Osteoblast (primary cell): ENCODE measurements around the gene MEF2C. TPM values are rescaled to one million over a fixed set of nuclear protein-coding genes. Genes with fewer than 3 reads are reported as not detected.

Source experiments
- DNase-seq: peaks from one replicate; pipeline ENCODE4 v3.0.0; 2011; ENCODE audit warnings: low spot score, mixed read lengths; ENCODE audit not compliant: insufficient read length; ENCODE audit errors: missing footprints
- H2AFZ ChIP-seq: 2 replicates; pipeline ENCODE4 v1.6.0; 2011; ENCODE audit warnings: mild to moderate bottlenecking, low read length
- H3K27ac ChIP-seq: 2 replicates; pipeline ENCODE4 v1.5.1; 2011; ENCODE audit warnings: mild to moderate bottlenecking, low read depth, low read length, moderate library complexity
- H3K27me3 ChIP-seq: 2 replicates; pipeline ENCODE4 v1.6.0; 2012; ENCODE audit warnings: mild to moderate bottlenecking, control low read depth, inconsistent platforms, low read length, moderate library complexity; ENCODE audit not compliant: insufficient read depth
- H3K36me3 ChIP-seq: 2 replicates; pipeline ENCODE4 v1.5.1; 2011; ENCODE audit warnings: mild to moderate bottlenecking, low read length, control low read depth, moderate library complexity; ENCODE audit not compliant: insufficient read depth
- H3K4me1 ChIP-seq: 2 replicates; pipeline ENCODE4 v1.5.1; 2011; ENCODE audit warnings: mild to moderate bottlenecking, low read length, control low read depth, moderate library complexity; ENCODE audit not compliant: insufficient read depth
- H3K4me2 ChIP-seq: 2 replicates; pipeline ENCODE4 v1.6.0; 2011; ENCODE audit warnings: mild to moderate bottlenecking, low read length; ENCODE audit not compliant: insufficient read depth
- H3K4me3 ChIP-seq: fragments of 200-600 bp; sonication (generic); 3 replicates; pipeline ENCODE4 v1.5.1; 2012; ENCODE audit warnings: mild to moderate bottlenecking, low read length, inconsistent platforms; ENCODE audit not compliant: insufficient read depth
- H3K79me2 ChIP-seq: 2 replicates; pipeline ENCODE4 v1.6.0; 2012; ENCODE audit warnings: mild to moderate bottlenecking, low read length, control low read depth, inconsistent platforms; ENCODE audit not compliant: insufficient read depth
- H3K9me3 ChIP-seq: 2 replicates; pipeline ENCODE4 v1.5.1; 2011; ENCODE audit warnings: low read depth, low read length, control low read depth
- H4K20me1 ChIP-seq: 2 replicates; pipeline ENCODE4 v1.6.0; 2012; ENCODE audit warnings: mild to moderate bottlenecking, low read length, control low read depth; ENCODE audit not compliant: insufficient read depth
- total RNA-seq: library from RNA; depleted of rRNA; stranded (reverse); fragments of >200 nt; gene quantifications from 2 replicates; pipeline ENCODE4 v1.2.3, GENCODE V29; 2012
- TF ChIP-seq, protein P1 (sequence below): IDR thresholded peaks from 2 replicates; pipeline ENCODE4 v1.5.1; 2011; ENCODE audit warnings: mild to moderate bottlenecking, low read depth, low read length, moderate library complexity; ENCODE audit errors: extremely low read depth

Gene MEF2C
- total RNA-seq, 1 donor, result 13.4 TPM

DNA sequence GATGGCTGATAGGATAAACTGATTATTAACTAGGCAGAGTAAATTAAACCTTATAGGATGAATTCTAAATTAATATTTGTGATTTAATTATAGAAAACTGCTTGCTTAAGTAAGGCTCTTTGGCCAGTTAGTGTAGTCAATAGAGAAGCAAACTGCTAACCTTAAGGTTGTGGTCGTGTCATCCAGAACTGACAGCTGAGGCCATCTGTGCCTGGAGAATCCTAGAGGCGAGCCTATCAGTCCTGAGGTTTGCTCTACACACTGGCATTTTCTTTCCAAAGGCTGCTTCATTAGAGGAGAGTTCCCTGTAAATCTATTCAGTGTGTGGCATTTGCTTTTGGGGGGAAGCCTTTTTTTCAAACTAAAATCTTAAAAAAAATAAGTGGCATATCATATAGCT is 169.2 kb downstream of the MEF2C start:
- Histone ChIP-seq H3K4me1 (no peaks in the 10 kb centered on the region), H3K27ac (no peak overlapping the region), H3K27me3 (no peaks in the 10 kb centered on the region), H3K36me3 (no peaks in the 10 kb centered on the region), H3K79me2 (no peaks in the 10 kb centered on the region), H3K4me2 (no peak overlapping the region), H3K9me3 (no peaks in the 10 kb centered on the region), H2AFZ (no peak overlapping the region), H3K4me3 (no peak overlapping the region), H4K20me1 (no peaks in the 10 kb centered on the region)
- no peak for DNase-seq
- TF ChIP-seq, protein P1, sequence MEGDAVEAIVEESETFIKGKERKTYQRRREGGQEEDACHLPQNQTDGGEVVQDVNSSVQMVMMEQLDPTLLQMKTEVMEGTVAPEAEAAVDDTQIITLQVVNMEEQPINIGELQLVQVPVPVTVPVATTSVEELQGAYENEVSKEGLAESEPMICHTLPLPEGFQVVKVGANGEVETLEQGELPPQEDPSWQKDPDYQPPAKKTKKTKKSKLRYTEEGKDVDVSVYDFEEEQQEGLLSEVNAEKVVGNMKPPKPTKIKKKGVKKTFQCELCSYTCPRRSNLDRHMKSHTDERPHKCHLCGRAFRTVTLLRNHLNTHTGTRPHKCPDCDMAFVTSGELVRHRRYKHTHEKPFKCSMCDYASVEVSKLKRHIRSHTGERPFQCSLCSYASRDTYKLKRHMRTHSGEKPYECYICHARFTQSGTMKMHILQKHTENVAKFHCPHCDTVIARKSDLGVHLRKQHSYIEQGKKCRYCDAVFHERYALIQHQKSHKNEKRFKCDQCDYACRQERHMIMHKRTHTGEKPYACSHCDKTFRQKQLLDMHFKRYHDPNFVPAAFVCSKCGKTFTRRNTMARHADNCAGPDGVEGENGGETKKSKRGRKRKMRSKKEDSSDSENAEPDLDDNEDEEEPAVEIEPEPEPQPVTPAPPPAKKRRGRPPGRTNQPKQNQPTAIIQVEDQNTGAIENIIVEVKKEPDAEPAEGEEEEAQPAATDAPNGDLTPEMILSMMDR, result no peak

DNA sequence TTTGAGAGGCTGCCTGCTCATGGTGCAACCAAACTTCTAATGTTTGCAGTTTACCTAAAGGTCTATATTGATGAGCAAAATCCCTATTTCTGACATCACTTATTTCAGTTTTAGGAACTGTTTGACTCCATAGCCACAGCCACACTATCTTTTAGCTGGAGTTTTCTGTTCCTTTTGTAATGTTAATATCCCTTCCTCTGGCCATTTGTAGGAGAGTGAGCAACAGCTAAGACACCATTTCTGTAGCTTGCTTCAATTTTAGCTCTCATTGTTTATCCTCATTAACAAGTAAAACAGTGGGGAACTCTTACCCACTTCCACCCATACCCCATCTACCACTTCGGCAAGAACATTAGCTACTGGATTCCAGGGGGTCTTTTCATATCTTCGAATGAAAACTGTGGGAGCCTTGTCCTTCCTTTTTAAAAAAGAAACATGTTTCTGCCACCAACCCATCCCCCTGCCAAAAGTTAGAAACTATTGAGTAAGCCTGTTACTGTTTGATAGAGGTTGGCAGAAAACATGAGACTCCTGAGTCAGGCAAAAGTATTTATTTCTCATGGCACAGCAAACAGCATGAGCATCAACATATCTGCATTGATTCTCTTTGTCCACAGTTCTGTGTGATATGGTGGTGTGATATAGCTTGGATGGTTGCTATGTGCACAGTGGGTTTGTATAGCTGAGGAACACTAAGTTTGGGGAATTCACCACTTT is 174.1 kb downstream of the MEF2C start:
- TF ChIP-seq, protein P1, result no peak
- Histone ChIP-seq H3K4me3 (no peak overlapping the region), H4K20me1 (no peaks in the 10 kb centered on the region), H3K79me2 (no peaks in the 10 kb centered on the region), H3K4me1 (no peaks in the 10 kb centered on the region), H3K27me3 (no peaks in the 10 kb centered on the region), H3K27ac (no peak overlapping the region), H3K4me2 (no peak overlapping the region), H2AFZ (no peak overlapping the region), H3K36me3 (no peaks in the 10 kb centered on the region), H3K9me3 (no peaks in the 10 kb centered on the region)
- no peak for DNase-seq

DNA sequence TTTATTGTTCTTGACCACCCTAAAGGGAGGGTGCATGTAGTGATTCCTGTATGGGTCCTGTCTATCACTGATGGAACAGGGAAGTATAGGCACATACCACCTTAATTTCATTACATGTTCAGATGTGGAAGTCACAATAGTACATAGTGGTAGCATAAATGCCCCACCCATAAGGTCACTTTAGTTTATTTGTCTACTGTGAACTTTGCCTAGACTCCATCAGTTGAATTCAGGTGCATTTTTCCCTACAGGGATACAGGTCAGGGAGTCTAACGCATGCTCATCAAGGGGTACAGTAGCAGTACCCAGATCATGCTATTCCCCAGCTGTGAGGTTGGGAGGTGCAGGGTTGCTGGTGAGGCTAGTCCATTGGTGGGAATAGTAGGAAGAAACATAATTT is 175.0 kb downstream of the MEF2C start:
- no peak for DNase-seq
- no peak overlapping the region for H3K4me3 ChIP-seq
- H3K79me2 ChIP-seq, result no peaks in the 10 kb centered on the region
- H3K27me3 ChIP-seq, result no peaks in the 10 kb centered on the region
- no peaks in the 10 kb centered on the region for H3K36me3 ChIP-seq
- H4K20me1 ChIP-seq, result no peaks in the 10 kb centered on the region
- no peak overlapping the region for H3K4me2 ChIP-seq
- H3K9me3 ChIP-seq, result no peaks in the 10 kb centered on the region
- no peaks in the 10 kb centered on the region for H3K4me1 ChIP-seq
- TF ChIP-seq, protein P1, result no peak
- H2AFZ ChIP-seq, result no peak overlapping the region
- H3K27ac ChIP-seq, result no peak overlapping the region

DNA sequence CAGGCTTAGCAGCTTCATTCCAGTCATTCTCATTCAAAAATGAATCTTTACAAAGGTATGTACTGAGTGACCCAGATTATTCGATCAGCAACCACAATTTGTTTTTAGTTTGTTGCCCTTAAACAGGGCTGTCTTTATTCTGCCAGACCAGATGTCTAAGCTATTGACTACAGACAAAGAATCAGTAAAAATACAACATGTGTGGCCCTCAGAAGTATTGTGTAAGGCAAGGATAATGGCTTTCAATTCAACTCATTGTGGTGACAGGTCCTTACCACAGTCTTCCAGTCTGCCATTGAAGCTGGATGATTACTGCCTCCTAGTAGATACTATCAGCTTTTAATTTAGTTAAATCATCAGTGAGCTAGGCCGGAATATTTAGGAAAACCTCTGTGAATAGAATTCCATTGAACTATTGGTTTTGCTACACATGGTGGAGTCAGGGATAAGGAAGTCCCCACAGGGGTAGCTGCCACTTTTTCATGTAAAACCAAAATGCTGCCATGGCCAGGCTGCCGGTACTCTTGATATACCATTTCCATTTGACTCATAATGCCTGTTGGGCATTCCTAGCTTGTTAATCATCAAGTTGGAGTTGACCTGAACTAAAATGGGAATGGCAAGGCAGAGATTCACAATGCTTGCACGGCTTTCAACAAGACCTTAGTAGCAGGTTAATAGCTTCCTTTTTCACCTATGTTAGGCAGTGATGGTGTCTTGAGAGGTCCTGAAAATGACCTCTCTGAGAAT is 175.6 kb downstream of the MEF2C start:
- Histone ChIP-seq H3K27me3 (no peaks in the 10 kb centered on the region), H3K36me3 (no peaks in the 10 kb centered on the region), H3K79me2 (no peaks in the 10 kb centered on the region), H2AFZ (no peak overlapping the region), H3K4me3 (no peak overlapping the region), H4K20me1 (no peaks in the 10 kb centered on the region), H3K27ac (no peak overlapping the region), H3K4me2 (no peak overlapping the region), H3K4me1 (no peaks in the 10 kb centered on the region), H3K9me3 (no peaks in the 10 kb centered on the region)
- TF ChIP-seq, protein P1, result no peak
- DNase-seq, result peak; percentile 63
